Sciatic nerve (tissue), 2 donors: ENCODE results near the gene HP. TPM values are rescaled to one million over a fixed set of nuclear protein-coding genes. Genes with fewer than 3 reads are reported as not detected.

Experiments used
- ATAC-seq: fragments of 200-7000 bp; cut with Tn5 transposase; one replicate; pipeline ENCODE4 v1.9.1; 2020; ENCODE audit warnings: mild to moderate bottlenecking, moderate library complexity
- DNase-seq: peaks from one replicate; pipeline ENCODE4 v3.0.0-alpha.2; 2020; ENCODE audit warnings: low spot score
- intact Hi-C: fragments of 100-400 bp; cut with DNase I; formaldehyde crosslinking; loops from one replicate; pipeline ENCODE4 v1.14.2; 2022
- total RNA-seq: library from RNA; stranded (reverse); fragmentation: NEBNext Ultra II Directional; extraction: Animal tissue kit (Norgen Biotek cat#: 25700); gene quantifications from one replicate; pipeline ENCODE4 v1.2.1, GENCODE V29; 2021
- donor health status: DM: no; HTN: no; CAD: no.
- donor health status: DM: no; HTN: no; CAD: no.

Gene HP
- total RNA-seq, 1 donor from 2014 or later, result 35.4 TPM

- ATAC-seq (no peak), DNase-seq (no peak)
- intact Hi-C loops, result no loop called here
Observed at GRCh38 chr16:72109966-72110530, 55.7 kb downstream of the HP start.

Other genes starting within 250 kb of the HP start
- 92.1 TPM for gene AP1G1, start 245.7 kb upstream of the HP start, total RNA-seq
- gene ATXN1L, start 208.5 kb upstream of the HP start, total RNA-seq, result 34.4 TPM
- 6.7 TPM for gene ZNF821, start 170.3 kb upstream of the HP start, total RNA-seq
- 189 TPM for gene IST1, start 159.0 kb upstream of the HP start, total RNA-seq
- gene PKD1L3, start 54.1 kb upstream of the HP start, total RNA-seq, result 0.40 TPM
- 8.1 TPM for gene DHODH, start 45.8 kb upstream of the HP start, total RNA-seq
- 3.0 TPM for gene HPR, start 8.7 kb downstream of the HP start, total RNA-seq
- 18.8 TPM for gene TXNL4B, start 39.1 kb downstream of the HP start, total RNA-seq
- gene DHX38, start 39.3 kb downstream of the HP start, total RNA-seq, result 68.6 TPM
- 0.36 TPM for gene PMFBP1, start 117.7 kb downstream of the HP start, total RNA-seq